K562 (cell line): ENCODE data around the gene ZMYND8. TPM values are rescaled to one million over a fixed set of nuclear protein-coding genes. Genes with fewer than 3 reads are reported as not detected.

Experiments used
- BACH1 ChIP-seq: fragments of 200-800 bp; sonication (Bioruptor generic); IDR thresholded peaks from 2 replicates; pipeline ENCODE4 v1.6.1; 2016; ENCODE audit warnings: missing genetic modification characterization, missing compliant biosample characterization
- BRD4 ChIP-seq: fragments of 200-600 bp; sonication (generic); IDR thresholded peaks from 2 replicates; pipeline ENCODE4 v1.6.1; 2017; ENCODE audit warnings: inconsistent platforms
- DPF2 ChIP-seq: fragments of 450-650 bp; IDR thresholded peaks from 2 replicates; pipeline ENCODE4 v1.6.1; 2016
- KLF10 ChIP-seq: fragments of 250-450 bp; sonication (Bioruptor Pico); IDR thresholded peaks from 2 replicates; pipeline ENCODE4 v1.6.1; 2021; ENCODE audit warnings: matching md5 sums
- NR1H2 ChIP-seq: sonication (generic); formaldehyde crosslinking; IDR thresholded peaks from 2 replicates; pipeline ENCODE4 v1.4.0; 2020; ENCODE audit warnings: mild to moderate bottlenecking, missing genetic modification reagents
- PATZ1 ChIP-seq: fragments of 250-450 bp; sonication (Bioruptor Pico); IDR thresholded peaks from 2 replicates; pipeline ENCODE4 v1.5.0; 2020; ENCODE audit warnings: mild to moderate bottlenecking, borderline replicate concordance
- POLR2A ChIP-seq: fragments of 450-650 bp; conservative IDR thresholded peaks from 2 replicates; pipeline ENCODE4 v1.6.1; 2016
- SMAD4 ChIP-seq: fragments of 250-450 bp; sonication (Bioruptor Pico); conservative IDR thresholded peaks from 2 replicates; pipeline ENCODE4 v1.8.0; 2021; ENCODE audit warnings: inconsistent platforms, mild to moderate bottlenecking, moderate library complexity
- SMARCA4 ChIP-seq: fragments of 450-650 bp; IDR thresholded peaks from 2 replicates; pipeline ENCODE4 v1.6.1; 2016
- SRF ChIP-seq, 2 experiments: fragments of 250-450, 450-650 bp in 1 of 2; sonication (Bioruptor Pico) in 1 of 2; sonication (generic) in 1 of 2; formaldehyde crosslinking; IDR thresholded peaks; 2 replicates each; pipeline versions ENCODE4 v1.5.0 to v1.5.1; 2020 to 2022; ENCODE audit warnings: mild to moderate bottlenecking in 1 of 2, missing genetic modification reagents in 1 of 2
- TEAD4 ChIP-seq, 2 experiments: sonication (generic) in 1 of 2; formaldehyde crosslinking in 1 of 2; IDR thresholded peaks; 2 replicates each; pipeline versions ENCODE4 v1.6.1 to v1.8.0; 2012 to 2022; ENCODE audit warnings: borderline replicate concordance in 1 of 2, inconsistent platforms in 1 of 2, low read length in 1 of 2, mild to moderate bottlenecking in 1 of 2, missing genetic modification reagents in 1 of 2
- UBTF ChIP-seq, 2 experiments: IDR thresholded peaks; 2 replicates each; pipeline ENCODE4 v1.6.1; 2012; ENCODE audit warnings: improper control_type of control experiment in 2 of 2, low read depth in 2 of 2, low read length in 2 of 2, borderline replicate concordance in 1 of 2
- ZBTB1 ChIP-seq: sonication (generic); formaldehyde crosslinking; IDR thresholded peaks from 2 replicates; pipeline ENCODE4 v1.8.1; 2023; ENCODE audit warnings: missing genetic modification reagents, low read depth, mild to moderate bottlenecking, borderline replicate concordance
- ZBTB11 ChIP-seq, 3 experiments: fragments of 200-800 bp in 1 of 3; fragments of 250-450 bp in 1 of 3; fragments of 450-650 bp in 1 of 3; sonication (Bioruptor Pico) in 1 of 3; sonication (Bioruptor generic) in 1 of 3; formaldehyde crosslinking in 1 of 3; IDR thresholded peaks; 2 replicates each; pipeline versions ENCODE4 v1.6.1 to v1.8.0; 2016 to 2022; ENCODE audit warnings: mild to moderate bottlenecking in 2 of 3, missing genetic modification characterization in 2 of 3, missing compliant biosample characterization in 1 of 3, moderate library complexity in 1 of 3
- ZBTB26 ChIP-seq: fragments of 450-650 bp; formaldehyde crosslinking; IDR thresholded peaks from 2 replicates; pipeline ENCODE4 v1.4.0; 2022; ENCODE audit warnings: missing genetic modification characterization
- ZEB2 ChIP-seq: fragments of 450-650 bp; IDR thresholded peaks from 2 replicates; pipeline ENCODE4 v1.6.1; 2016
- ZNF197 ChIP-seq: fragments of 200-800 bp; sonication (Bioruptor generic); IDR thresholded peaks from 2 replicates; pipeline ENCODE4 v1.6.1; 2016; ENCODE audit warnings: low read depth, missing genetic modification characterization, missing compliant biosample characterization
- polyA plus RNA-seq, 8 experiments: library from polyadenylated mRNA; depleted of rRNA in 4 of 8; stranded (reverse) in 5 of 8; unstranded in 3 of 8; fragments of >200 nt; fragmentation: Nextera tagmentation in 2 of 8; fragmentation: Illumina TruSeq in 1 of 8; extraction: Ambion mirVana in 2 of 8; extraction: Trizol in 1 of 8; gene quantifications; 2 replicates each; pipeline versions ENCODE4 v1.2.1 to v1.2.3, GENCODE V29; 2011 to 2014; ENCODE audit warnings: inconsistent platforms in 1 of 8, missing spikeins in 1 of 8
- total RNA-seq, 7 experiments: library from RNA; depleted of rRNA in 6 of 7; stranded (reverse); fragments of >200 nt in 6 of 7; fragmentation: Illumina TruSeq in 2 of 7; extraction: Trizol in 2 of 7; gene quantifications; 2 replicates each; pipeline versions ENCODE4 v1.2.1 to v1.2.3, GENCODE V29; 2011 to 2021; ENCODE audit warnings: low replicate concordance in 1 of 7

The ZMYND8 gene
- total and polyA plus RNA-seq, 9 of the 15 experiments (the other 6 are each of a cell fraction or from before 2014, with no cell fraction given), result 31.8 to 148 (median 71.9) TPM

- peak in 1 of 2 experiments; percentile 76; a peak in 1 of 4 replicates for TF ChIP-seq UBTF (IDR thresholded peaks at IDR 0.05; ENCODE audit: borderline replicate concordance in 1 of 2, low read depth in 2 of 2, low read length in 2 of 2)
- TF ChIP-seq ZEB2, result 0 out of 2 replicates have a peak, but pooled peaks have one; percentile 29
- 0 out of 2 replicates have a peak, but pooled peaks have one; percentile 6 for TF ChIP-seq BRD4
- peak in 2 of 3 experiments; percentile 36 to 54; a peak in 3 of 6 replicates for TF ChIP-seq ZBTB11 (CRISPR knock-in tag; IDR thresholded peaks at IDR 0.05)
- TF ChIP-seq PATZ1 (CRISPR knock-in tag), result 0 out of 2 replicates have a peak, but pooled peaks have one; percentile 34
- TF ChIP-seq ZNF197 (CRISPR knock-in tag), result 0 out of 2 replicates have a peak, but pooled peaks have one; percentile 45
- 0 out of 2 replicates have a peak, but pooled peaks have one; percentile 9 for TF ChIP-seq SMAD4 (CRISPR knock-in tag)
- no peak for TF ChIP-seq SRF (CRISPR knock-in tag; IDR thresholded peaks at IDR 0.05)
- peak; percentile 77; the same call in 1 of the 2 replicates for TF ChIP-seq BACH1 (tag)
- TF ChIP-seq POLR2A, result 0 out of 2 replicates have a peak, but pooled peaks have one; percentile 13
- TF ChIP-seq DPF2, result peak; percentile 49; the same call in 1 of the 2 replicates
- TF ChIP-seq NR1H2, result no peak
- TF ChIP-seq TEAD4 (IDR thresholded peaks at IDR 0.05; ENCODE audit: low read length), result 0 out of 2 replicates have a peak, but pooled peaks have one; percentile 21
- TF ChIP-seq TEAD4 (CRISPR knock-in tag; IDR thresholded peaks at IDR 0.05; ENCODE audit: borderline replicate concordance), result no peak
- 0 out of 2 replicates have a peak, but pooled peaks have one; percentile 36 for TF ChIP-seq ZBTB26 (CRISPR knock-in tag)
- no peak for TF ChIP-seq KLF10 (CRISPR knock-in tag)
- peak; percentile 50; the same call in 1 of the 2 replicates for TF ChIP-seq SMARCA4
- no peak for TF ChIP-seq ZBTB1
Observed at GRCh38 chr20:47348539-47349142, 7.9 kb downstream of the ZMYND8 start (continued).
